Superior temporal gyrus (tissue), 1 donor: ENCODE results near the gene DTNA.

ENCODE experiments used
- DNase-seq: peaks from one replicate; pipeline ENCODE4 v3.0.0-alpha.2; 2016; ENCODE audit errors: extremely low spot score

The DTNA gene

GRCh38 chr18:34806527-34806926 is 96.4 kb downstream of the DTNA start:
- DNase-seq, result peak; percentile 57

GRCh38 chr18:34807106-34807796 is 97.2 kb downstream of the DTNA start:
- DNase-seq, result no peak

GRCh38 chr18:34808389-34808788 is 98.3 kb downstream of the DTNA start:
- DNase-seq, result no peak

GRCh38 chr18:34809451-34810072 is 99.5 kb downstream of the DTNA start:
- DNase-seq, result peak; percentile 63

- no peak for DNase-seq
Observed at GRCh38 chr18:34816183-34816582, 106.1 kb downstream of the DTNA start.

- no peak for DNase-seq
Observed at GRCh38 chr18:34817636-34818035, 107.5 kb downstream of the DTNA start.

- no peak for DNase-seq
Observed at GRCh38 chr18:34818064-34818463, 108.0 kb downstream of the DTNA start.

GRCh38 chr18:34820360-34821065 is 110.4 kb downstream of the DTNA start:
- DNase-seq, result no peak

- DNase-seq, result no peak
Observed at GRCh38 chr18:34821669-34822210, 111.6 kb downstream of the DTNA start.

GRCh38 chr18:34828093-34828492 is 118.0 kb downstream of the DTNA start:
- no peak for DNase-seq

- peak; percentile 51 for DNase-seq
Observed at GRCh38 chr18:34834897-34835296, 124.8 kb downstream of the DTNA start.

- DNase-seq, result no peak
Observed at GRCh38 chr18:34835466-34835865, 125.4 kb downstream of the DTNA start.

- peak; percentile 60 for DNase-seq
Observed at GRCh38 chr18:34837769-34838272, 127.7 kb downstream of the DTNA start.

- DNase-seq, result no peak
Observed at GRCh38 chr18:34838669-34839068, 128.6 kb downstream of the DTNA start.

- DNase-seq, result no peak
Observed at GRCh38 chr18:34840256-34840826, 130.2 kb downstream of the DTNA start.

GRCh38 chr18:34841891-34842290 is 131.8 kb downstream of the DTNA start:
- DNase-seq, result no peak

GRCh38 chr18:34844072-34844471 is 134.0 kb downstream of the DTNA start:
- no peak for DNase-seq

GRCh38 chr18:34844732-34845459 is 134.8 kb downstream of the DTNA start:
- DNase-seq, result no peak

- no peak for DNase-seq
Observed at GRCh38 chr18:34847408-34847807, 137.3 kb downstream of the DTNA start.

- no peak for DNase-seq
Observed at GRCh38 chr18:34848156-34848555, 138.1 kb downstream of the DTNA start.

GRCh38 chr18:34848695-34849094 is 138.6 kb downstream of the DTNA start:
- DNase-seq, result no peak
